Vagina (tissue), 2 donors: ENCODE results near the gene SMTNL1.

Source experiments
- POLR2A ChIP-seq, 2 donors: fragments of 450-650 bp; IDR thresholded peaks; one replicate each; pipeline ENCODE4 v1.6.1; 2017; ENCODE audit warnings: antibody characterized with exemption in 2 of 2, mild to moderate bottlenecking in 2 of 2, moderate library complexity in 2 of 2
- POLR2AphosphoS5 ChIP-seq, 2 donors: sonication (generic); formaldehyde crosslinking; IDR thresholded peaks; one replicate each; pipeline ENCODE4 v1.9.0; 2017; ENCODE audit warnings: antibody characterized with exemption in 2 of 2, mild to moderate bottlenecking in 2 of 2, low read depth in 1 of 2; ENCODE audit not compliant: insufficient read depth in 1 of 2
- TF ChIP-seq, protein P1 (sequence below), 3 experiments: fragments of 450-650 bp in 2 of 3; fragments of 200-600 bp in 1 of 3; sonication (generic) in 1 of 3; IDR thresholded peaks; one replicate each; pipeline ENCODE4 v1.5.1; 2017 to 2019; ENCODE audit warnings: antibody characterized with exemption in 3 of 3, mild to moderate bottlenecking in 2 of 3, moderate library complexity in 2 of 3

DNA sequence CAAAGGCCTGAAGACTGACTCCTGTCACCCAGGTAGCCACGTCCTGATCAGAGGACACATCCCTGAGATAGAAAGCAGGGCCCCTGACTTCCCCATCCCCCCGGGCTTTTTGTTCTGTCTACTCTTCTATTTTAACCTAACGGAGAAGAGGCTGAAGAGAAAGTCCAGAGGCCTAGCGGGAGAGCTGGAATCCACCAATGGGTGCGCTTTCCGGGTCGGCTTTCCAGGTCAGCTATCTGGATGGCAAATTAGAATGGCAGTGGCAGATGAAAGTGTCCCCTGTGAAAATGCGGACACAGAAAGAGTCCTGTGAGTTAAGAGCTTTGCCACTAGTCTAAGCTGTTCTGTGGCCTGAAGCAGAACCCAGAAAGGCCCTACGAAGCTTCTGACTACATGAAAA is 46.9 kb downstream of the SMTNL1 start:
- TF ChIP-seq, protein P1, sequence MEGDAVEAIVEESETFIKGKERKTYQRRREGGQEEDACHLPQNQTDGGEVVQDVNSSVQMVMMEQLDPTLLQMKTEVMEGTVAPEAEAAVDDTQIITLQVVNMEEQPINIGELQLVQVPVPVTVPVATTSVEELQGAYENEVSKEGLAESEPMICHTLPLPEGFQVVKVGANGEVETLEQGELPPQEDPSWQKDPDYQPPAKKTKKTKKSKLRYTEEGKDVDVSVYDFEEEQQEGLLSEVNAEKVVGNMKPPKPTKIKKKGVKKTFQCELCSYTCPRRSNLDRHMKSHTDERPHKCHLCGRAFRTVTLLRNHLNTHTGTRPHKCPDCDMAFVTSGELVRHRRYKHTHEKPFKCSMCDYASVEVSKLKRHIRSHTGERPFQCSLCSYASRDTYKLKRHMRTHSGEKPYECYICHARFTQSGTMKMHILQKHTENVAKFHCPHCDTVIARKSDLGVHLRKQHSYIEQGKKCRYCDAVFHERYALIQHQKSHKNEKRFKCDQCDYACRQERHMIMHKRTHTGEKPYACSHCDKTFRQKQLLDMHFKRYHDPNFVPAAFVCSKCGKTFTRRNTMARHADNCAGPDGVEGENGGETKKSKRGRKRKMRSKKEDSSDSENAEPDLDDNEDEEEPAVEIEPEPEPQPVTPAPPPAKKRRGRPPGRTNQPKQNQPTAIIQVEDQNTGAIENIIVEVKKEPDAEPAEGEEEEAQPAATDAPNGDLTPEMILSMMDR (IDR thresholded peaks at IDR 0.05), result no peak
- TF ChIP-seq POLR2A (IDR thresholded peaks at IDR 0.05) (no peak), POLR2AphosphoS5 (IDR thresholded peaks at IDR 0.05; ENCODE audit: insufficient read depth in 1 of 2, low read depth in 1 of 2) (no peak)
